ENCODE data around the gene SPG7. TPM values are rescaled to one million over a fixed set of nuclear protein-coding genes. Genes with fewer than 3 reads are reported as not detected.
A peak's percentile ranks its signal among the peaks of the same experiment; 100 is the strongest.

The SPG7 gene
- total and polyA plus RNA-seq, 9 of the 15 experiments (the other 6 are each of a cell fraction or from before 2014, with no cell fraction given), result 5.8 to 89.1 (median 49.4) TPM

GRCh38 chr16:89598199-89598598 lies 90.0 kb downstream of the SPG7 start:
- Histone ChIP-seq H3K79me2 (ENCODE audit: control insufficient read depth, insufficient read depth, low read length) (no peaks in the 10 kb centered on the region), H3K9ac (ENCODE audit: insufficient read depth in 1 of 2, low read depth in 2 of 2, low read length in 2 of 2) (no peak overlapping the region), H3K4me2 (ENCODE audit: insufficient read depth, low read length) (no peak overlapping the region), H4K20me1 (replicated peaks; ENCODE audit: control insufficient read depth, insufficient read depth, low read length) (0 out of 2 replicates have a peak, but pooled peaks cover 5% of the 10 kb centered on the region), H3K36me3 (ENCODE audit: control insufficient read depth, insufficient read depth, low read length) (peaks cover 18% of the 10 kb centered on the region; the same call in 2 of the 3 replicates), H3K27ac (ENCODE audit: extremely low read depth, low read depth, low read length) (no peak overlapping the region), H3K4me3 (no peak overlapping the region), H2AFZ (ENCODE audit: low read depth, low read length) (no peak overlapping the region), H3K9me1 (ENCODE audit: control insufficient read depth, insufficient read depth, low read length) (no peaks in the 10 kb centered on the region), H3K4me1 (replicated peaks in 1 of 2; ENCODE audit: control insufficient read depth in 2 of 2, insufficient read depth in 2 of 2, low read length in 2 of 2) (peaks cover 0 to 62% of the 10 kb centered on the region in 2 experiments; a peak in 3 of 5 replicates), H3K27me3 (ENCODE audit: control insufficient read depth in 2 of 2, insufficient read depth in 2 of 2, low read length in 2 of 2) (no peaks in the 10 kb centered on the region), H3K9me3 (replicated peaks; ENCODE audit: control insufficient read depth, insufficient read depth, low read depth, low read length) (no peaks in the 10 kb centered on the region)
- ChIA-PET POLR2A (no interaction called here), CTCF (ENCODE audit: low intra/inter-chr PET ratio) (no interaction called here)
- intact Hi-C loops (cut with micrococcal nuclease) (no loop called here), in situ Hi-C loops (cut with MboI) (loop anchor here (10.0 kb wide), 1 partner anchor 267 kb away; no protein-coding TSS in a partner anchor)
- FAIRE-seq (no peak), DNase-seq (ENCODE audit: extremely low read depth in 1 of 4, low spot score in 3 of 4) (peak in 1 of 4 experiments; percentile 47), ATAC-seq (no peak)
- no TSS peak for BruUV-seq (replicated peaks)
- 20% methylated on average over 5 of the region's 14 CpGs for WGBS (ENCODE audit: insufficient coverage, low coverage, missing lambda C conversion rate)
- TF ChIP-seq ZNF740 (CRISPR knock-in tag; IDR thresholded peaks at IDR 0.05), result peak; percentile 40; the same call in 1 of the 2 replicates
- TF ChIP-seq ZNF740 (tag; IDR thresholded peaks at IDR 0.05), result no peak
- TF ChIP-seq SRSF1 (IDR thresholded peaks at IDR 0.05; ENCODE audit: low read depth, low read length), result no peak
- TF ChIP-seq MEF2A (IDR thresholded peaks at IDR 0.05; ENCODE audit: control insufficient read depth, low read depth, low read length), result peak; percentile 77; the same call in 1 of the 2 replicates
- TF ChIP-seq ZSCAN32 (CRISPR knock-in tag; IDR thresholded peaks at IDR 0.05), result no peak
- no peak for TF ChIP-seq SP2 (IDR thresholded peaks at IDR 0.05; ENCODE audit: extremely low read depth, low read depth, low read length, poor library complexity, severe bottlenecking)
- TF ChIP-seq CHAMP1 (IDR thresholded peaks at IDR 0.05), result no peak
- TF ChIP-seq RFX1 (IDR thresholded peaks at IDR 0.05), result peak; percentile 70; the same call in 1 of the 2 replicates
